HG03558 (cell line): ENCODE results near the gene GDF7.

Experiments used
- ATAC-seq: cut with Tn5 transposase; IDR thresholded peaks from one replicate; pipeline ENCODE4 v1.9.1; 2021; ENCODE audit warnings: moderate number of reproducible peaks; ENCODE audit not compliant: unreplicated experiment; ENCODE audit errors: extremely low read depth

Gene GDF7

GRCh38 chr2:20642055-20642971 is 24.6 kb upstream of the GDF7 start:
- peak; percentile 85 for ATAC-seq

DNA sequence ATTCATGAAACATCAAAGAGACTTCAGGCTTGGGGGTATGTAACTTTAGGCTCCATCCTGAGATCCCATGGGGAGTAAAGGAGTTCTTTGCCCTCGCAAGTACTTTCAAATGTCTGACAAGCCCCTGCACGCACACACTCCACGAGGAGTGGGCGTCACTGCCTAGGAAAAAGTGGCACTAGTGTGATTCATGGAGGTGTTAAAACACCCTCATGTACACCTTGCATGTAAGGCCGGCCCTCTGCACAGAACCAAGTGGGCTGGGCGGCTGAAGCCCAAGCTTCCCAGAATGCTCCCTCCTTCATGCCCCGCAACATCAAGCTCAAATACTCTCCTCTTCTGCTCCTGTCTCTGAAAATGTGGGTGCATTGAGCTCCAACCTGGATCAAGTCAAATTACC is 23.9 kb upstream of the GDF7 start:
- no peak for ATAC-seq

DNA sequence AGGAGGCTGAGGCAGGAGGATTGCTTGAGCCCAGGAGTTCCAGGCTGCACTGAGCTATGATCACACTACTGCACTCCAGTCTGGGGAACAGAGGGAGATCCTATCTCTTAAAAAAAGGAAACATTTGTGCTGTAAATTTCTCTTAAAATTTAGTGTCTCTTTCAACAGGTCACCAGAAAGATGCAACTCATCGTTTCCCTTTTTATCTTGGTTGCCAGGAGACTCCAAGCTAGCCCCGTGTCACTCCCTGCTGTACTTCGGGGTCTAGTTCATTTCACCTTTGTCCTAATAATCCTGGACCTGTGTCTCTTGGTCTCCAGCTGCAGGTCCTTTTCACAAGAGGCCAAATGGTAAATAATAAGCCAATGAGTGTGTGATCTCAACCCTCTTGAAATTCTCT is 23.1 kb upstream of the GDF7 start:
- ATAC-seq = no peak

DNA sequence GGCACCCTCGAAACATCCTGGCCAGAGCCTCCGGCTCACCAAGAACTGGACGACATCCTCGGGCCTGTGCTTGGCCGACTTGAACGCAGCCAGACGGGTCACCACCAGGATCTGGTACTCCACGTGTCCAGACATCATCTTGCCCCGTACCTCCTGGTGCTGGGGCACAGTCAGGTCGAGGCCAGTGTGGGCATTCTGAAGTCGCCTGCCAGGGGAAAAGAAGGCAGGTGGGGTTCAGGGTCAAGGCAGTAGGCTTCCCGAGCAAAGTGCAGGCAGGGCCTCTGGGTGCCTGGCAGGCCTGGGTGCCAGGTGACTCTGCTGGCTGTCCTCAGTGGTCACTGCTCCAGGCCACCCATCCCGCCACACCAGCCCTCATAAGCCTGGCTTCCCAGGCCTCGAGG is 21.6 kb upstream of the GDF7 start:
- ATAC-seq = no peak

- no peak for ATAC-seq
Measured at GRCh38 chr2:20645761-20646160, 21.2 kb upstream of the GDF7 start.

- no peak for ATAC-seq
Measured at GRCh38 chr2:20646446-20646845, 20.5 kb upstream of the GDF7 start.

DNA sequence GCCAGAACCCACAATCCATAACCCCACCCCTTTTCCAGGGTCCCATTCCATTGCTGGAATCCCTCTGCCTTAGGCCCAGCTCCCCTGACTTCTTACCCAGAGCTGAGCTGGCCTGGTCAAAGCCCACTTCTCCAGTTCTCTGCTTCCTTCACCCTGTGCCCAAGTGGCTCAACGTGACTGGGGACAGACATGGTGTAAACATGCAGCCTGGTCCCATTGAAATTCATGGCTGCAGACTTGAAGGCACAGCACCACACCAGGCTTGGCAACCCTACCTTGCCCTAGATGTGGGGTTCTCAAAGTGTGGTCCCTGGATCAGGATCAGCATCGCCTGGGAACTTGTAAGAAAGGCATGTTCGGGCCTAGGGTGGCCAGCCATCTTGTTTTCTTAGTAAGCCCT is 19.7 kb upstream of the GDF7 start:
- no peak for ATAC-seq

DNA sequence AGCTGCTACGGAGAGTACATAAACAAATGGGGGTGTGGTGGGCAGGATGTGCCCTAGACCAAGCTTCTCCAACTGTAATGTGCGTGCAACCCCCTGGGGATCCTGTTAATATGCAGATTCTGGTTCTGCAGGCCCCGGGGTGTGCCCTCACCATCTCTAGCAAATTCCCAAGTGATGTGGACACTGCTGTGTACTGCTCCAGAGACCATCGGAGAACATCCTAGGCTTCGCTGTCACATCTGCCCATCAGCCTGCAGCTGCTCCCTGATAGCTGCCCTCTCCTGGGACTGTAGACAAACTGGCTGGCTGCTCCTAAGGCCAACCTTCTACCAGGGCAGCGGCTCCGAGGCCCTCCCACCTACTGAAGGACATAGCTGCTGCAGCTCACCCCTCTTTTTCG is 19.2 kb upstream of the GDF7 start:
- no peak for ATAC-seq

- no peak for ATAC-seq
Measured at GRCh38 chr2:20648206-20648605, 18.7 kb upstream of the GDF7 start.

- ATAC-seq = no peak
Measured at GRCh38 chr2:20648831-20649230, 18.1 kb upstream of the GDF7 start.

DNA sequence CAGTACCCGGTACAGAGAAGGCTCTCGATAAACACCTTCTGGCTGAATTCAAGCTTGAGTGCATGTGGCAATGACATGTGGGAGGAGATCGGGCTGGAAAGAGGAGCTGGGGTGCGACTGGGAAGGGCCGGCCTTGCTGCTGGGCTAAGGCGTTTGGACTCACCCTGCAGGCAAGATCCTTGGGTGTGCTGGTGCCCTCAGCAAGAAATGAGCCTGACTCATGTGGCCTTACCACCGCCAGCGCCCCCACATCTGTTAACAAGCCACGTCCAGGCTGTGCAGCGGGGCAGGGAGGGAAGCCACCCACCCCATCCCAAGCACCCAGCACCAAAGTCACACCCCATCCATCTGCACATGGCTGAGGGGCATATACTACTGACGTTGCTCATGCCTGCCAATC is 17.4 kb upstream of the GDF7 start:
- no peak for ATAC-seq

- no peak for ATAC-seq
Measured at GRCh38 chr2:20649976-20650375, 17.0 kb upstream of the GDF7 start.

DNA sequence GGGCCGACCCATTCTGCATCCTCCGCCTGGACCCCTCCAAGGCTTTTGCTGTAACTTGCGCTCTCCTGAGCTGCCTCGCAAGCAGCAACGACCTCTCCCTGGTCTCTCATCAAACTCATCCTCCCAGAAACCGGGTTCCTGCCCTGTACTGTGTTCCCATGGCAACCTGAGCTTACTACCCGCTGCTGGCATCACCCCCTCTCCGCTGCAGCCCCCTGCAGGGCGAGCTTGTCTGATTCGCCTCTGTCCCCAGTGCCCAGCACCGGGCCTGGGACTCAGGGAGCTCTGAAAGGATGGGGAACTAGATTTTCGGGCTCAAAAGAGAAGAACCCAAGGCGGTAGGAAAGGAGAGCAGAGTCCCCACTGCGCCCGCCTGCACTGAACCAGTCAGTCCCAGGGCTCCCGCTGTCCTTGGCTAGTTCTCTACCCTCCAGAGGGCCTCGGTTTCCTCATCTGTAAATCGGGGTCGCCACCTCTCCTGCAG is 16.5 kb upstream of the GDF7 start:
- ATAC-seq = peak; percentile 3

- ATAC-seq = peak; percentile 95
Measured at GRCh38 chr2:20650877-20651730, 15.8 kb upstream of the GDF7 start, which contains the start of gene HS1BP3. HS1BP3 (minus strand) TSS chr2:20651098; CDS start chr2:20651063, 35 bp downstream.

- no peak for ATAC-seq
Measured at GRCh38 chr2:20651731-20652099, 15.2 kb upstream of the GDF7 start.

DNA sequence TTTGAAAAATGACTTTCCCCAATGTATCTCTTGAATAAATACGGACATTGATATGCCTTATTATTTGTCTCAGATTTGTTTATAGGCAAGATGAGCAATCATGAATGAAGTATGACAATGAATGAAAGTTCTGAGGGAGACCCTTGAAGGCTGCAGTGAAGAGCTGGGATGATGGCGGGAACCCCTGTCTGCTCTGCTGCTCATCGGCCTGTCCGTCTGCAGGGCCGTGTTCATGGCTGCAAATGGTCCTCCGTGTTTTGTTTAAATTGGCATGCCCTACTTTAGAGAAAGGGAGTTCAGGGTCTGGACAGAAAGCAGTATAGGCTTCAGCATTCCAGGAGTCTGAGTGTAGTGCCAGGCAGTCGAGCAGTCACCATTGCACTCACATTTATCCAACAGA is 14.8 kb upstream of the GDF7 start:
- ATAC-seq = no peak

DNA sequence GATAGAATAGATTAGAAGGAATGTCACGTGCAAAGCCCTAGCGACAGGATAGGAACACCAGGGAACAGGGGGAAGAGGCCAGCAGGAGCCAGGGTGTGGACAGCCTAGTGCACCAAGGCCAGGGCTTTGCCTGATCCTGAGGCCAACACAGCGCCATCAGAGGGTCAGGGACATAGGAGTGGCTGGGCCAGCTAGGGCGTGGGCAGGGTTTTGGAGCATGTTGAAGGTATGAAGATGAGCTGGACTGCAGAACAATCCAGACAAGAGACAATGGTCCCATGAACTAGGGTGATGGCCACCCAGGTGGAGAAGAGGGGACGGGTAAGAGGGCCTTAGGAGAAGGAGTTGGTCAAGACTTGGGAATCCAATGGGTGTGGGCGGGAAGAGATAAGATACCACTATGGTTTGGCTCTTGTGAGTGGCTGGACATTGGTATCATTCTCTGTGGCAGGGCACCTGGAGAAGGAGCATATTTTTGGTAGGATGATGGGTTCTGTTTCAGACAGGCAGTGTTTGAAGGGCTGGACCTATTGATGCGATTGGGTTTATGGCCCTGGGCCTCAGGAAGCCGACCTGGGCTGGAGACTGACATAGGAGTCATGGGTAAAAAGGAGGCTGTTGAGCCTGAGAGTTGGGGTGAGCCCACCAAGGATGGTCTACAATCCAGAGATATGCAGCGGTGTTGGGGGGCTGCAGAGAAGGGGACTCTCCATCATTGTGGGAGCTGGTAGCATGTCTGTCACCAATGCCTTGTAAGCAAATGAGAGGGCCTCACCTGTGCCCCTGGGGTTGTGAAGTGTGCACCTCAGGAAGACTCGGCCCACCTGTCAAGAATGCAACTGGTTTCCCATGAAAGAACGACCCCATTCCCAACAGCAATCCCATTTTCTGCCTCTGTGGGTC is 14.0 kb upstream of the GDF7 start:
- no peak for ATAC-seq

- no peak for ATAC-seq
Measured at GRCh38 chr2:20653695-20654534, 13.0 kb upstream of the GDF7 start.

DNA sequence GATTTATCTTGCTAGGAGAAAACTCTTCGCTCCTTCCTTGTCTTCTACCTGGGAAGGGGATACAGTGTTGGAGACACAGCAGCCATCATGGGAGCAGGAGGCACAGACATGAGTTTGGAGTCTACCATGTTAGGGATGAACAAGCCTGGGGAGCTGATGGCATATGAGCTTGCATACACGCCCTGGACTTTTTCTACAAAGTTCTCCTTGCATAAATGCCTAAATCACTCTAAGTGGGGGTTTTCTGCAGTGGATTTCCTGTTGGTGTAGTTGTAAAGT is 12.5 kb upstream of the GDF7 start:
- ATAC-seq = no peak

DNA sequence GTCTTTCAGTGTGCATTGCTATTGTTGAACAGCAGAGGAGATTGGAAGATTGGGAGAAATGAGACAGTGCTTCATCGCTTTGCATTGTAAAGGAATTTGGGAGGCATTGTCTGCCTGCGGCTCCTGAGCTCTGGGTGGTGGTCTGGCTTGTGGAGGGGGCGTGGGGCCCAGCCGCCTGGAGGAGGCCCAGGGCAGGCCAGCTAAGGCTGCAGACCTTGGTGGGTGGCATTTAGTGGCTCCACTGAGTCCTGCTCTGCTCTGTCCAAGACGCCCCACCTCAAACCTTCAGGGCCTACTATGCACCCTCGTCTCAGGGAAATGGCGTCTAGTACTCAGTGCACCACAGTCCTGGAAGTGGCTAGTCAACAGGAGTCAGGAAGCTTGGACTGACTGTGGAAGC is 10.4 kb upstream of the GDF7 start:
- ATAC-seq = no peak
